Activated CD8-positive, alpha-beta memory T cell treated with anti-CD3 and anti-CD28 coated beads, Interleukin-2, amount 50 U/mL, for 1 hour (primary cell): ENCODE measurements around the gene SLC35B3.
"Not testable (repeated sequence)": the region's sequence is repeated elsewhere in the genome, so short reads cannot be mapped to it uniquely, and the experiment has no call there.

Experiments used
- DNase-seq: peaks from one replicate; pipeline ENCODE4 v3.0.0-alpha.2; 2020; ENCODE audit errors: extremely low read depth

Gene SLC35B3

DNA sequence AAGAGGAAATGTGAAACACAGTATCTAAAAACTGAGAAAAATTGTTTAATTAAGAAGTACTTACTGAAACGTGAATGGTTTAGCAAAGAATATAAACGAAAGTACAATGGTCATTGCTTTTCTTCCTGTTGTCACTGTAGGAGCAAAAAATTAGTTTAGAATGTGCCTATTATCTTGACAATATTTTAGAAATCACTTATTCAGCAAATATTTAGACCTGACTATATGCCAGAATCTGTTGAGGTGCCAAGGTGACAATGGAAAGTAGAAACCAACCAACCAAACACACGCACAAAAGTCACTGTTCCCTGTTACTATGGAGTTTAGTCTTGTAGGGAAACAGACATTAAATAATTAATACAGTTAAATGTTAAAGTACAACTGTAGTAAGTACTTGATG is 20.5 kb downstream of the SLC35B3 start:
- no peak for DNase-seq

DNA sequence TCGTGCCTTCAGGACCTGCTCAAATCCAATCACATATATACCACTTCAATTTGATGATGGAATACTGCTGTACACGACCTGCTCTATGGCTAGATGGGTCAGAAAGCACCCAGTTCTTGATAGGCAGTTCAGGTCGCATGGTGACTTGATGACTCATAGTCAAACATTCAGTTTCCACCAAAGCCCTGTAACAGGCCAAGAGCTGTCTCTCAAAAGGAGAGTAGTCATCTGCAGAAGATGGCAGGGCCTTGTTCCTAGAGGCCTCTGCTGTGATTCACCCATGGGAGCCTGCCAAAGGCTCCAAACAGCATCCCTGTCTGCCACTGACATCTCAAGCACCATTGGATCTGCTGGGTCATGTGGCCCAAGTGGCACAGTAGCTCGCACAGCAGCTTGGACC is 29.4 kb downstream of the SLC35B3 start:
- DNase-seq: not testable (repeated sequence)

DNA sequence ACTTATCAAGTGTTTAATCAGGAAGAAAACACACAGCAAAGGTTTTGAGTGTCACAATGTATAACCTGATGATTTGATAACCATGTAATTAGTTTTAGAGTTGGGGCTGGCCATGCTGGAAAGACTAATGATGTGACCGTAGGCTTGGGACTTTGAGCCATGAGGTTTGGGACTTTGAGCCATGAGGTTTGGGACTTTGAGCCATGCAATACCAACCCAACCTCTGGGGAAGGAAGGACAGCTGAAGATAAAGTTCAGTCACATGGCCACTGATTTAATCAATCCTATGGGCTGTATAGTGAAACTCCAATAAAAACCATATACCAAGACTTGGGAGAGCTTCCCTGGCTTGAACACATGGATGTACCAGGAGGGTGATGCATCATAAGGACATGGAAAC is 32.8 kb downstream of the SLC35B3 start:
- no peak for DNase-seq

DNA sequence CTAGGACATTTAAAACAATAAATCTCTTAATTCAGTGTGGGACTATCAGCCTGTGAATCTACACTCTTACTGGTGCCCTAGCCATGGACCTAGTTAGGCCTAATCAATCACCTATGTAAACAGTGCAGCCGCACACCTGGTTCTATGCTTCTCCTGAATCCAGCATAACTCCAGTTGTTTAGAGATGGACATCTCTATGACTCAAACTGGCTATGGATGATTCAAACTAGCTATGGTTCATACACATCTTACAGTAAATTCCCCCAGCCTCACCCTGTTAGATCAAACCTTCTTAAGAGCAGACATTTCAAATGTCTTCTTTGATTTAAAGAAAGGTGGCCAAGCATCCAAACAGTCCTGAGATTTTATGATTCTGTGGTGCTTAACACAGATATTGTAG is 34.7 kb downstream of the SLC35B3 start:
- no peak for DNase-seq

DNA sequence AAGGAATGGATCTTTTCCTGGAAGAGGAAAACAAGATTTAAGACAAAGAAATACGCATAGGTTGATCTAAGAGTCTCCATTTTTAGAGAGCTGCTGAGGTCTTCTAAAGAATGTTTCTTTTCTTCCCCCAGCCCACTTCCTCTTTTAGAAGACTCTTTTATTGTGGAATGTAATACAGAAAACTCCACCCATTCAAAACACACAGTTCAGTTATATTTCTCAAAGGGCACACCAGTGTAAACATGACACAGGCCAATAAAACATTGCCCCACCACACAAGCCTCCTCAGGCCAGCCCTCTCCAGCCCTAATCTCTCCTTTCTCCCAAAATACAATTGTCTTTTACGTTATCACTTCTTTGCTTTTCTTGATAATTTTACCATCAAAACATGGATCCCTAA is 42.8 kb downstream of the SLC35B3 start:
- no peak for DNase-seq

DNA sequence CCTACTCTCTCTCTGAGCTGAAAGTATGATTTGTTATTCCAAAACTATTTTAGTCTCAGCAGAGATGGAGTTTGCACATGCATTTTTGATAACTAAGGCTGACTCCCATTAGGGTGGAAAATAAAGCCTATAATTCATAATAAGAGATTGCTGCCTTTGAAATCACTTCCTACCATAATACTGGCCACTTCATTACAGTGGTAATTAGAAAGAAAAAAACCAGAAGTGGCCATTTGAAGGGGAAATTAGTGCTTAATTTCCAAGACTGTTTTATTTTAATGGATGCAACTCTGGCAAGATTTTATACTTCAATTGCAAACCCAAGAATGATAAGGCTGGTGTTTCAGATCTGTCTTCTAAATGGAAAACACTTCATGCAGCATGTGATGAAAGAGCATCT is 43.4 kb downstream of the SLC35B3 start:
- DNase-seq: no peak

DNA sequence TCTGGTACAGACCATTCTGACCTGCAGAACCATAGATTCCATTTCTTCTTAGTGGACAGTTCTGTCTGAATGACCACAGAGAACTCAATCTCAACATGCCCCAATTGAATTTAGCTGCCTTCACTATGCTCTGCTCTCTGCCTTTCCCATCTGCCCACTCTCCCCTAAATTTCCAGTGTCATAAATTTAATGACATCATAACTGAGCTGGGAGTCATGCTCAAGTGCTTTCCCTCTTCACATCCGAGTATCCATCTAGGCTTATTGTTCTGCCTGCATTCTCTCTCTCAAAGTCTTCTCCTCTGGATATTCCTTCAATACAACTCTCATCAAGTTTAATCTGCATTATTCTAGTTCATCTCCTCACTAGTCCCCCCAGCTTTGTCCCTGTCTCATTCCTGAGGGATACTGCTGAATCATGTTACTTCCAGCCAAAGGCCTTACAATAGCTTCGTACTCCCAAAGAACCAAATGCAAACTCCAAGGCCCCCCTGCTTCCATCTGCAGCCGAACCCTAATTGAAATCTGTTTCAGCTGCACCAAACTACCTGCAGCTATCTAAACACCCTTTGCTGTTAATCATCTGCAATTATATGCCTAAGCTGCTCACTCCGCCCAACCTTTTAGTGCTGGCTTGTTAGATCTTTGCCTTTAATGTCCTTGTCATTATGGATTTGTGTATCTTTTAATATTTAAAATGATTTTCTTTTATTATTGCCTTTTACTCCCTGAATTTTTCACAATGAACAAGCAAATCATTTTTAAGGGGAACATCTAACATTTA is 46.1 kb downstream of the SLC35B3 start:
- DNase-seq: no peak

DNA sequence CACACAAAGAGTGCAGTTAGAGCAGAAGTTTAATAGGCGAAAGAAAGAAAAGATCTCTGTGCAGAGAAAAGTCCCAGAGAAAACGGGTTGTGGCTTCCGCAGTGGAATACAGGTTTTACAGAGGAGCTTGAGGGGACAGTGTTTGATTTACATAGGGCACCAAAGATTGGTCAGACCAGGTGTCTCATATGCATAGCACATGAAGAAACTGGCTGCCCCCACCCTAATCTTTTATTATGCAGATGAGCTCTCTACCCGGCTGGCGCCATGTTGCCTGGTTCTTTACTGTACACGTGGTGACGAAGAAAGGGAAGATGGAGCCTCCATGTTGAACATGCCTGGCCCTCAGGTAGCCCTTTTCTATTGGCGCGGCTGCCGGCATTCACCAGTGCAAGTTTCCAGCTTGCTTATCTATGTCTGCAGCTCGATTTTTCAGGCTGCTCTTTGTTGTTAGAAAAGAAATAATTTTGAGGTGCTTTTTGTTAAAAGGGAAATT is 47.4 kb downstream of the SLC35B3 start:
- DNase-seq: no peak

DNA sequence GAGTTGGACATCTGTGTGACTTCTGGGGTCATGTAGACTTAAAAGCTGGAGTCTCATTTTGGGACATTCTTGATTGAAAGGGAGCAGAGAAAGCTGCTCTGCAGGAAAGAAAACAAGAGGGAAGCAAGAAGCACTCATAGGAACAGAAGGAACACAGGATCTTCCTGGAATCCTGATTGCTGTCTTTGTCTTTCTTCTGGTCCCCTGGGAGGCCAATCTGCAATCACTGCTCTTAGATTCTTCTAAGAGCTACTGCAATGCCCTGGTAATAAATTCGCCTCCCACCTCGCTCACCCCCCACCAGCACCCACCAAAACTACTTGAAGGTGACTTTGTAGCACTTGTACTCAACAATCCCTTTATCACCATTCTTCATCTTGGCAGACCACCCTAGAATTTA is 51.8 kb downstream of the SLC35B3 start:
- no peak for DNase-seq

DNA sequence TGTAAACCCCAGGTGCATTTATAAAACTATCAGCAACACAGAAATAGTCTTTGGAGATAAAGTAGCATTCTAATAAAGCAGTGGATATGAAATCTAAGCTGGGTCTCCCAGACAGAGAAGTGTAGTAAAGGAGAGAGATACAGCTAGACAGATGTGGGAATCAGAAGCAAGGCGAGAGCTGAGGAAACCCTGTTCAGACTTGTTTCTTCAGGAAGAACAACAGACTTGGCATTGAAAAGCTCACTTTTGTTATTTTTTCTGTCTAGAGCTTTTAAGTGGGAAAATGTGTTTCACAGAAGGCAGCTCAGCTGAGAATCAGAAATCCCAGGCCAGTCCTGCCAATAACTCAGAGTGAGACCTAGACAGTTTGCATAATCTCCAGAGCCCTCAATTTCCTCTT is 52.9 kb downstream of the SLC35B3 start:
- no peak for DNase-seq

DNA sequence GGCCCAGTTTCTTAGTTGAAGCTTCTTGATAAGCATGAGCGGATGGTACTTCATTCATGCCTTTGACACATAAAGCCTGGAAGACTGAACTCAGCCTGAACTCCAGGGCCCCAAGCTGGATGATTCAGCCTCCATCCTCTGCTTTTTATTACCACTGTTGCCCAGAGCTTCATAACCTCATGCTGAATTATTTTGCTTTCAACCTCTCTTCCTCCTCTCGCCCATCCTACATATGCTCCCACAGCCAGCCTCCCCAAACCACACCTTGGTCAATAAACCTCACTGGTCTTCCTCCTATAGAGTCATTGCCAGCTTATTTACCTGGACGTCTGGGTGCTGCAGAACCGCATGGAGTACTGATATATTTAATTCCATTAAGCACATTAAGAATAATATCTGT is 59.4 kb downstream of the SLC35B3 start:
- DNase-seq: no peak
